Fibroblast of lung (primary cell): ENCODE results near the gene SLC2A14.
"Not testable (repeated sequence)": the region's sequence is repeated elsewhere in the genome, so short reads cannot be mapped to it uniquely, and the experiment has no call there.

Source experiments
- EZH2 ChIP-seq: IDR thresholded peaks from 2 replicates; pipeline ENCODE4 v1.5.1; 2012; ENCODE audit warnings: low read length, control low read depth, mild to moderate bottlenecking; ENCODE audit errors: missing control alignments
- TF ChIP-seq, protein P1 (sequence below), 2 donors: IDR thresholded peaks in 1 of 2; conservative IDR thresholded peaks in 1 of 2; 1 replicate in 1 of 2; 2 replicates in 1 of 2; pipeline ENCODE4 v1.5.1; 2011 to 2012; ENCODE audit warnings: low read length in 2 of 2, control low read depth in 1 of 2, inconsistent platforms in 1 of 2, low read depth in 1 of 2, mild to moderate bottlenecking in 1 of 2

DNA sequence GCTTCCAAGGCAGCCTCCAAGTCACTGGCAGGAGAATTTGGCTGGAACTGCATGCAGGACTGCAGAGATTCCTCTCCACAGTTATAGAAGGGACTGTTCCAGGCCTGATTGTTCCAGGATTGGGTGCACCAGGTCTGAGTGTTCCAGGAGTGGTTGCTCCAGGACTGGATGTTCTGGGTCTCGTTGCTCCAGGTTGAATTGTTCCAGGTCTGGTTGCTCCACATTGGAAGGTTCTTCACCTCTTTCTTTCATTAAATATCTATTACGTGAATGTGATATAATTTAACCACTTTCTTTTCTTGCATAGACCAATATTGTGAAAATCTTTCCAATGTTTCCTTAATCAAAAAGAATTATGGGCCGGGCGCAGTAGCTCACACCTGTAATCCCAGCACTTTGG is 24.0 kb upstream of the SLC2A14 start:
- TF ChIP-seq, protein P1, sequence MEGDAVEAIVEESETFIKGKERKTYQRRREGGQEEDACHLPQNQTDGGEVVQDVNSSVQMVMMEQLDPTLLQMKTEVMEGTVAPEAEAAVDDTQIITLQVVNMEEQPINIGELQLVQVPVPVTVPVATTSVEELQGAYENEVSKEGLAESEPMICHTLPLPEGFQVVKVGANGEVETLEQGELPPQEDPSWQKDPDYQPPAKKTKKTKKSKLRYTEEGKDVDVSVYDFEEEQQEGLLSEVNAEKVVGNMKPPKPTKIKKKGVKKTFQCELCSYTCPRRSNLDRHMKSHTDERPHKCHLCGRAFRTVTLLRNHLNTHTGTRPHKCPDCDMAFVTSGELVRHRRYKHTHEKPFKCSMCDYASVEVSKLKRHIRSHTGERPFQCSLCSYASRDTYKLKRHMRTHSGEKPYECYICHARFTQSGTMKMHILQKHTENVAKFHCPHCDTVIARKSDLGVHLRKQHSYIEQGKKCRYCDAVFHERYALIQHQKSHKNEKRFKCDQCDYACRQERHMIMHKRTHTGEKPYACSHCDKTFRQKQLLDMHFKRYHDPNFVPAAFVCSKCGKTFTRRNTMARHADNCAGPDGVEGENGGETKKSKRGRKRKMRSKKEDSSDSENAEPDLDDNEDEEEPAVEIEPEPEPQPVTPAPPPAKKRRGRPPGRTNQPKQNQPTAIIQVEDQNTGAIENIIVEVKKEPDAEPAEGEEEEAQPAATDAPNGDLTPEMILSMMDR (conservative IDR thresholded peaks at IDR 0.05 in 1 of 2, IDR thresholded peaks at IDR 0.05 in 1 of 2; ENCODE audit: low read depth in 1 of 2, low read length in 2 of 2), result not testable (repeated sequence)
- not testable (repeated sequence) for TF ChIP-seq EZH2
